H1 (cell line): ENCODE data around the gene MUC4. TPM values are rescaled to one million over a fixed set of nuclear protein-coding genes. Genes with fewer than 3 reads are reported as not detected.

Experiments
- CTCF ChIA-PET: fragments of 300-600 bp; sonication (Branson Sonifier 250); formaldehyde crosslinking; loops from one replicate; lab custom pipeline; 2021; ENCODE audit not compliant: partially characterized antibody; lab: Charles Lee
- POLR2A ChIA-PET: fragments of 300-600 bp; sonication (Branson Sonifier 250); formaldehyde crosslinking; loops from one replicate; lab custom pipeline; 2021; ENCODE audit warnings: inconsistent platforms; ENCODE audit not compliant: partially characterized antibody; lab: Charles Lee
- DNase-seq, 2 experiments: peaks; one replicate each; pipeline versions ENCODE4 v3.0.0 to v3.0.0-alpha.2; 2010 to 2022; ENCODE audit warnings: low spot score in 2 of 2, low read depth in 1 of 2, mixed read lengths in 1 of 2
- FAIRE-seq: peaks from 2 replicates; lab custom pipeline; 2011; peaks lifted over from hg19 to GRCh38; lab: Jason Lieb, UNC
- H2AFZ ChIP-seq: 2 replicates; pipeline ENCODE4 v1.8.1; 2012; ENCODE audit warnings: low read length, inconsistent platforms
- H2AK5ac ChIP-seq: 2 replicates; pipeline ENCODE4 v1.6.1; 2013; ENCODE audit warnings: low read depth, low read length
- H2BK120ac ChIP-seq: replicated peaks from 2 replicates; pipeline ENCODE3; 2013; ENCODE audit warnings: low read depth, low read length, inconsistent platforms
- H2BK12ac ChIP-seq: 2 replicates; pipeline ENCODE4 v1.6.1; 2013; ENCODE audit warnings: low read depth, low read length
- H2BK15ac ChIP-seq: 2 replicates; pipeline ENCODE4 v1.6.1; 2013; ENCODE audit warnings: low read length
- H2BK20ac ChIP-seq: 2 replicates; pipeline ENCODE4 v1.6.1; 2013; ENCODE audit warnings: low read length
- H2BK5ac ChIP-seq: 2 replicates; pipeline ENCODE4 v1.6.1; 2013; ENCODE audit warnings: low read depth, low read length
- H3K14ac ChIP-seq: 2 replicates; pipeline ENCODE4 v1.6.1; 2013; ENCODE audit warnings: inconsistent platforms; ENCODE audit not compliant: insufficient read length
- H3K18ac ChIP-seq: 2 replicates; pipeline ENCODE4 v1.6.1; 2013; ENCODE audit warnings: low read length; ENCODE audit errors: extremely low read depth
- H3K23ac ChIP-seq: 2 replicates; pipeline ENCODE4 v1.6.1; 2013; ENCODE audit warnings: inconsistent platforms; ENCODE audit not compliant: insufficient read length
- H3K23me2 ChIP-seq: 2 replicates; pipeline ENCODE4 v1.6.1; 2013; ENCODE audit warnings: low read depth, low read length
- H3K27ac ChIP-seq: 2 replicates; pipeline ENCODE4 v1.6.1; 2011; ENCODE audit warnings: low read depth, low read length, inconsistent platforms
- H3K27me3 ChIP-seq, 4 experiments: replicated peaks in 1 of 4; 1 replicate in 1 of 4; 2 replicates in 3 of 4; pipeline versions ENCODE4 v1.6.1 to v1.8.1; 2011 to 2013; ENCODE audit warnings: low read length in 3 of 4, mild to moderate bottlenecking in 3 of 4, inconsistent platforms in 2 of 4, mixed read lengths in 2 of 4, moderate library complexity in 1 of 4; ENCODE audit not compliant: control insufficient read depth in 3 of 4, insufficient read depth in 3 of 4; ENCODE audit errors: extremely low read depth in 1 of 4
- H3K36me3 ChIP-seq, 4 experiments: 2 replicates each; pipeline versions ENCODE4 v1.6.1 to v1.8.1; 2011 to 2013; ENCODE audit warnings: mild to moderate bottlenecking in 4 of 4, low read length in 3 of 4, moderate library complexity in 2 of 4, control low read depth in 1 of 4, inconsistent platforms in 1 of 4; ENCODE audit not compliant: insufficient read depth in 4 of 4, control insufficient read depth in 2 of 4
- H3K4ac ChIP-seq: replicated peaks from 2 replicates; pipeline ENCODE3; 2013; ENCODE audit warnings: low read length, low read depth, mixed read lengths, inconsistent platforms; ENCODE audit not compliant: insufficient read length
- H3K4me1 ChIP-seq, 4 experiments: replicated peaks in 1 of 4; 1 replicate in 1 of 4; 2 replicates in 3 of 4; pipeline versions ENCODE4 v1.6.1 to v1.8.1; 2011 to 2013; ENCODE audit warnings: low read length in 3 of 4, inconsistent platforms in 2 of 4, mixed read lengths in 1 of 4; ENCODE audit not compliant: insufficient read depth in 4 of 4, control insufficient read depth in 3 of 4
- H3K4me2 ChIP-seq, 2 experiments: 2 replicates each; pipeline versions ENCODE4 v1.6.1 to v1.8.1; 2011 to 2013; ENCODE audit warnings: low read depth in 2 of 2, low read length in 2 of 2, control low read depth in 1 of 2, inconsistent platforms in 1 of 2, mild to moderate bottlenecking in 1 of 2; ENCODE audit not compliant: insufficient read depth in 1 of 2
- H3K4me3 ChIP-seq, 4 experiments: fragments of 200-600, 300-600 bp in 1 of 4; sonication (generic), shearing (Covaris generic), sonication (Bioruptor Twin) in 1 of 4; 2 replicates each; pipeline versions ENCODE4 v1.5.1 to v1.8.1; 2011 to 2016; ENCODE audit warnings: low read length in 4 of 4, low read depth in 3 of 4, control low read depth in 2 of 4, inconsistent platforms in 2 of 4, mild to moderate bottlenecking in 2 of 4, mixed read lengths in 1 of 4, moderate library complexity in 1 of 4; ENCODE audit not compliant: insufficient read depth in 2 of 4; ENCODE audit errors: extremely low read depth in 1 of 4
- H3K56ac ChIP-seq: replicated peaks from 2 replicates; pipeline ENCODE3; 2013; ENCODE audit warnings: low read depth, mild to moderate bottlenecking, mixed read lengths, low read length, inconsistent platforms; ENCODE audit not compliant: insufficient read length
- H3K79me1 ChIP-seq: 2 replicates; pipeline ENCODE4 v1.6.1; 2013; ENCODE audit warnings: low read depth, low read length, control low read depth
- H3K79me2 ChIP-seq, 2 experiments: 2 replicates each; pipeline versions ENCODE4 v1.6.1 to v1.8.1; 2012 to 2013; ENCODE audit warnings: low read length in 2 of 2, mild to moderate bottlenecking in 2 of 2, inconsistent platforms in 1 of 2; ENCODE audit not compliant: insufficient read depth in 2 of 2, control insufficient read depth in 1 of 2
- H3K9ac ChIP-seq, 4 experiments: replicated peaks in 1 of 4; 1 replicate in 1 of 4; 2 replicates in 3 of 4; pipeline versions ENCODE4 v1.6.1 to v1.8.1; 2011 to 2013; ENCODE audit warnings: low read depth in 3 of 4, low read length in 3 of 4, control low read depth in 2 of 4, mild to moderate bottlenecking in 2 of 4, moderate library complexity in 2 of 4, inconsistent platforms in 1 of 4; ENCODE audit errors: extremely low read depth in 1 of 4
- H3K9me3 ChIP-seq, 2 experiments: 2 replicates each; pipeline versions ENCODE4 v1.6.1 to v1.8.1; 2012 to 2013; ENCODE audit warnings: mild to moderate bottlenecking in 2 of 2, moderate library complexity in 2 of 2, control low read depth in 1 of 2, inconsistent platforms in 1 of 2, low read depth in 1 of 2, low read length in 1 of 2, mixed read lengths in 1 of 2; ENCODE audit not compliant: insufficient read depth in 2 of 2
- H4K20me1 ChIP-seq, 2 experiments: replicated peaks in 1 of 2; 2 replicates each; pipeline versions ENCODE3 to v1.8.1; 2011 to 2013; ENCODE audit warnings: inconsistent platforms in 2 of 2, low read length in 2 of 2, mild to moderate bottlenecking in 1 of 2; ENCODE audit not compliant: insufficient read depth in 2 of 2, control insufficient read depth in 1 of 2
- H4K5ac ChIP-seq: 2 replicates; pipeline ENCODE4 v1.6.1; 2013; ENCODE audit warnings: low read length, low read depth, mixed read lengths, inconsistent platforms; ENCODE audit not compliant: insufficient read length
- H4K8ac ChIP-seq: 2 replicates; pipeline ENCODE4 v1.8.0; 2013; ENCODE audit warnings: mild to moderate bottlenecking, moderate library complexity, low read length, inconsistent platforms; ENCODE audit not compliant: insufficient read depth; ENCODE audit errors: extremely low read depth
- H4K91ac ChIP-seq: replicated peaks from 2 replicates; pipeline ENCODE3; 2013; ENCODE audit warnings: low read length, mixed read lengths, inconsistent platforms; ENCODE audit not compliant: insufficient read length
- CTCF ChIP-seq, 3 experiments: IDR thresholded peaks; 1 replicate in 2 of 3; 2 replicates in 1 of 3; pipeline versions ENCODE4 v1.5.1 to v1.6.1; 2011; ENCODE audit warnings: low read length in 3 of 3, mild to moderate bottlenecking in 3 of 3, inconsistent platforms in 2 of 3, low read depth in 1 of 3, moderate library complexity in 1 of 3; ENCODE audit not compliant: insufficient read depth in 1 of 3; ENCODE audit errors: control extremely low read depth in 1 of 3
- GABPA ChIP-seq: IDR thresholded peaks from 2 replicates; pipeline ENCODE4 v1.6.1; 2011; ENCODE audit warnings: mild to moderate bottlenecking, low read length, moderate library complexity, borderline replicate concordance; ENCODE audit not compliant: insufficient read depth
- WGBS, 2 experiments: shearing (Covaris generic) in 1 of 2; methylation state at CpG; one replicate each; pipeline versions ENCODE4 v1.1.6 to v1.1.7; 2013 to 2015; ENCODE audit warnings: low lambda C conversion rate in 2 of 2, mixed read lengths in 2 of 2, inconsistent platforms in 1 of 2, low coverage in 1 of 2, missing lambda C conversion rate in 1 of 2; ENCODE audit not compliant: insufficient replicate concordance in 2 of 2, insufficient coverage in 1 of 2, insufficient read length in 1 of 2; ENCODE audit errors: extremely low coverage in 1 of 2, missing lambda C conversion rate in 1 of 2; 5-methylcytosine and 5-hydroxymethylcytosine counted together
- polyA plus RNA-seq, 7 experiments: library from polyadenylated mRNA; depleted of rRNA in 3 of 7; stranded (reverse) in 5 of 7; unstranded in 2 of 7; fragments of >200 nt in 5 of 7; fragments of 200-250 nt in 2 of 7; gene quantifications; 1 replicate in 5 of 7; 2 replicates in 1 of 7; 4 replicates in 1 of 7; pipeline versions ENCODE4 v1.2.1 to v1.2.3, GENCODE V29; 2011 to 2013; ENCODE audit warnings: missing spikeins in 2 of 7, mixed read lengths in 2 of 7
- total RNA-seq: library from RNA; stranded (reverse); fragmentation: NEBNext Ultra II Directional; extraction: Animal tissue kit (Norgen Biotek cat#: 25700); gene quantifications from 2 replicates; pipeline ENCODE4 v1.2.1, GENCODE V29; 2021
- TF ChIP-seq, protein P1 (sequence below): IDR thresholded peaks from 2 replicates; pipeline ENCODE4 v1.6.1; 2011; ENCODE audit warnings: low read length, improper control_type of control experiment

MUC4 gene
- total and polyA plus RNA-seq, 2 of the 8 experiments (the other 6 are each of a cell fraction or from before 2014, with no cell fraction given): 0.89 to 2.0 TPM

GRCh38 chr3:195739561-195740111 is 72.1 kb downstream of the MUC4 start:
- no peak for DNase-seq
- H2BK20ac ChIP-seq: 0 out of 2 replicates have a peak overlapping the region, but pooled peaks have one; percentile 57
- POLR2A ChIA-PET: interaction anchor here (0.6 to 1.5 kb wide), 2 partner anchors 7 to 74 kb away, joined by 3 to 7 read pairs; no protein-coding TSS in a partner anchor
- no peak overlapping the region for H3K4me3 ChIP-seq
- peaks cover 0 to 3% (median 0%) of the 10 kb centered on the region in 4 experiments; a peak in 1 of 7 replicates for H3K27me3 ChIP-seq
- peak overlapping the region; percentile 76; the same call in 1 of the 2 replicates for H2BK15ac ChIP-seq
- H2AK5ac ChIP-seq: no peak overlapping the region
- no peaks in the 10 kb centered on the region for H3K79me1 ChIP-seq
- TF ChIP-seq GABPA (no peak), CTCF (IDR thresholded peaks at IDR 0.05; ENCODE audit: control extremely low read depth in 1 of 3, insufficient read depth in 1 of 3, low read depth in 1 of 3, low read length in 3 of 3) (peak in 2 of 3 experiments; percentile 13 to 15; a peak in 2 of 4 replicates)
- TF ChIP-seq, protein P1, sequence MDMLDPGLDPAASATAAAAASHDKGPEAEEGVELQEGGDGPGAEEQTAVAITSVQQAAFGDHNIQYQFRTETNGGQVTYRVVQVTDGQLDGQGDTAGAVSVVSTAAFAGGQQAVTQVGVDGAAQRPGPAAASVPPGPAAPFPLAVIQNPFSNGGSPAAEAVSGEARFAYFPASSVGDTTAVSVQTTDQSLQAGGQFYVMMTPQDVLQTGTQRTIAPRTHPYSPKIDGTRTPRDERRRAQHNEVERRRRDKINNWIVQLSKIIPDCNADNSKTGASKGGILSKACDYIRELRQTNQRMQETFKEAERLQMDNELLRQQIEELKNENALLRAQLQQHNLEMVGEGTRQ: peak; percentile 32; the same call in 1 of the 2 replicates
- no peak overlapping the region for H3K23ac ChIP-seq
- CTCF ChIA-PET: interaction anchor here (0.7 to 5.2 kb wide), 7 partner anchors 8 to 1125 kb away, joined by 3 to 21 read pairs (median 4); no protein-coding TSS in a partner anchor
- 0 out of 2 replicates have a peak overlapping the region, but pooled peaks have one; percentile 87 for H4K8ac ChIP-seq
- H3K23me2 ChIP-seq: no peaks in the 10 kb centered on the region
- no peak overlapping the region for H3K4me2 ChIP-seq
- H3K4me1 ChIP-seq: no peaks in the 10 kb centered on the region; a peak in 1 of 7 replicates
- FAIRE-seq: no peak
- 86% methylated on average over 12 of the region's 13 CpGs; no CpG with 5 or more reads in 1 of the 2 experiments for WGBS, 2 experiments
- no peak overlapping the region for H3K14ac ChIP-seq
- no peaks in the 10 kb centered on the region for H3K36me3 ChIP-seq
- H3K27ac ChIP-seq: no peak overlapping the region
- H4K5ac ChIP-seq: no peak overlapping the region
- H3K56ac ChIP-seq: no peak overlapping the region
- H2AFZ ChIP-seq: peak overlapping the region; percentile 45; the same call in 1 of the 2 replicates
- no peak overlapping the region for H3K4ac ChIP-seq
- no peak overlapping the region for H3K9ac ChIP-seq
- no peak overlapping the region for H2BK5ac ChIP-seq
- no peak overlapping the region; the same call in 1 of the 2 replicates for H2BK12ac ChIP-seq
- no peak overlapping the region for H2BK120ac ChIP-seq
- H3K79me2 ChIP-seq: no peaks in the 10 kb centered on the region
- H4K91ac ChIP-seq: peak overlapping the region; percentile 71
- H3K9me3 ChIP-seq: no peaks in the 10 kb centered on the region
- no peaks in the 10 kb centered on the region for H4K20me1 ChIP-seq
- 0 out of 2 replicates have a peak overlapping the region, but pooled peaks have one; percentile 3 for H3K18ac ChIP-seq
